Measurements from ENCODE around the gene CD55.

CD55 gene

DNA sequence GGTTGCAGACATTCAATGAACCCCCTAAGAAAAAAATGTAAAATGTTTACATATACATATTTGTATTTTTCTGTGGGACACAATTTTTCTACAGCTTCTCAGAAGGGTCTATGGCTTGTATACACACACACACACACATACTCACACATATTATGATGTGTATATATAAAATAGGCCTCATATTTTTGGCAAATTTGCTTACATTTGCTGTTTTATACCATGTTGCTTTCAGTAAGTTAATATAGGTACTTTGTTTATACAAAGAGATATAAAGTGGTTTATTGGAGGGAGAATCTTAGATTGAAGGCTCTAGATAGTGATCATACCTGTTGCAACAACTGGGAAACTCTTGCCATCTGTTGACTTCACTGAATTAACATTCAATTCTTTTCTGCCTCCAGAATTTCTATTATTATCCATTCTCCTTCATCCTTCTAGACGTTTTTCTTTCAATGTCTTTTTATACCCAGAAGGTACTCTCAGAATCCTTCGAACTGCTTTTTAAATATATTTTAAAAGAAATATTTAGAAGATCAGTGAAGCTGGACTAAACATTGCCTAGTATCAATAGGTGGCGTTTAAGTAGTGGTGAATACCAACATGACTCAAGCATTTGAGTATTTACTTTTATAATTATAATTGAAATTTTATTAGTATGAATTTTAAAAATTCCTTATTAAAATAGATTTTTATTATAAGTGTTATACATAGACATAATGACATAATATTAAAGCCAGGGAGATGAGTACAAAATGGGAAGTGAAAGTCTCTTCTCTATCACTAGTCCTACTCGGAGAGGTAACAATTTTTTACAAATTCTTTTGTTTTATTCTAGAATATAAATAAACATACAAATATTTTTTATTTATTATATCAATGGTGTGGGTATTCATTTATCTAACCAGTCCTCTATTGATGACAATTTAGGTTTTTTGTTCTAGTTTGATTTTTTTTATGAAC, 10.2 kb downstream of the CD55 start:
- no peak for DNase-seq

DNA sequence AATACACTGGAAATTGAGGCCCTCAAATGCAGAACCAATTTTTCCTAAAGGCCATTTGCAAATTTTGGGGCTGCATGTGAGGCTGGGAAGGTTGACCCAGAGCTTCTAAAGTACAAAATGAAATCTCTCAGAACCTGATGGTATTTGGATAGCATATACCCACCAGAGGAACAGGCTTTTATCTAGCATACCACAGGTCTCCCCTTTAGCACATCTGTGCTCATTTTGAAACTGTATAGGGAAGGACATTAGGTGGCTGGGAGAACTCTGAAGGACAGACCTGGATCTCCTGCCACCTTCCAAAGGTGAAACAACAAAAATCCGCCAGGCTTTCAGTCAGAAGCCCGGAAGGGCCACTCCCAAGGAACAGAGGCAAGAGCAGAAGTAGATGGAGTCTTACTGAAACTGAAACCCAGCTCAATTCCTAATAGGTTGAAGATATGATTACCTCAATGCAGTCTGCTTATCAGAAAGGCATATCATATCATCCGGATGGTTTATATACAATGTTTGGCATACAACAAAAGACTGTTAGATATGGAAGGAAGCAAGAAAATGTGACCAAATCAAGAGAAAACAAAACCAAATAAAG, 11.6 kb downstream of the CD55 start:
- no peak for DNase-seq

GRCh38 chr1:207333620-207334019, 12.1 kb downstream of the CD55 start:
- no peak for DNase-seq

GRCh38 chr1:207334337-207334736, 12.9 kb downstream of the CD55 start:
- no peak for DNase-seq

GRCh38 chr1:207335138-207335537, 13.7 kb downstream of the CD55 start:
- DNase-seq = no peak

DNA sequence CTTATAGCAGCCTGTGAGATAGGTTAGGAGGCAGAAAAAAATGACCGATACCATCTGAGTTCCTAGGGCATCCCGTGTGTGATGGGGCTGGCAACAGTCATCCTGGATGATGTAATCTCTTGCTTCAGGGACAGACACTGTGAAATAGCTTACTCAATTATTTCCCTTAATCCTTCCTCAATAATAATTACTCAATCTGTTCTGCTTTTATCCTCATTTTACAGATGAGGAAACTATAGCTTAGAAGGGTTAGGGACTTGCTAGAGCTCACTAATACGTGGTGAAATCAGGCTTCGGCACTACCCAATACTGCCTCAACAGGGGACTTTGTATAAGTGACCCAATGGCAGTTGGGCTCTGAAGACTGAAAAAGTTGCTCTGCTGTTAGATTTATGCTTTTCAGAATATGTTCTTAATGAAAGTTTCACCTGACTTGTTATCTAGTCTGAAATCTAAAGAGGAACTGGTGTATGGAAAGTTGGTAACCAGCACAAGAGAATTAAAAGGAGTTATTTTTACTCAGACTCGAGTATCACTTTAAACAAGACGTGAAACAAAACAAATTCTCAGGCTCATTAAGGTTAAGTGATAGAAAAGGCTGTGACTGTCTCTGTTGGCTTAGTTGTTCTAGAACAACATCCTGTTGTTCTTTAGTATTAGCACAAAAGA, 14.4 kb downstream of the CD55 start:
- DNase-seq = no peak

DNA sequence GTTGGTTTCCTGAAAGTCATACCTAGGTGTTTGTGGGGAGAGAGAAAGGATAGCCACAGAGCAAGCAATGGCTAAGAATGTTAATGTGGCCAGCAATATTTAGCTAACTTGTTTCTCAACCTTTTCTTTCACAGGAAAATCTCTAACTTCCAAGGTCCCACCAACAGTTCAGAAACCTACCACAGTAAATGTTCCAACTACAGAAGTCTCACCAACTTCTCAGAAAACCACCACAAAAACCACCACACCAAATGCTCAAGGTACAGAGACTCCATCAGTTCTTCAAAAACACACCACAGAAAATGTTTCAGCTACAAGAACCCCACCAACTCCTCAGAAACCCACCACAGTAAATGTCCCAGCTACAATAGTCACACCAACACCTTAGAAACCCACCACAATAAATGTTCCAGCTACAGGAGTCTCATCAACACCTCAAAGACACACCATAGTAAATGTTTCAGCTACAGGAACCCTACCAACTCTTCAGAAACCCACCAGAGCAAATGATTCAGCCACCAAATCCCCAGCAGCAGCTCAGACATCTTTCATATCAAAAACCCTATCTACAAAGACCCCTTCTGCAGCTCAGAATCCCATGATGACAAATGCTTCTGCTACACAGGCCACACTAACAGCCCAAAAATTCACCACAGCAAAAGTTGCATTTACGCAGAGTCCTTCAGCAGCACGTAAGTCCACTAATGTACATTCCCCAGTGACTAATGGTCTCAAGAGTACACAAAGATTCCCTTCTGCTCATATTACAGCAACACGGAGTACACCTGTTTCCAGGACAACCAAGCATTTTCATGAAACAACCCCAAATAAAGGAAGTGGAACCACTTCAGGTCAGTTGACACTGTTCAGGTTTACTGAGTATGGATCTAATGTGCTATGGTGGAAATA, 15.3 kb downstream of the CD55 start:
- no peak for DNase-seq

GRCh38 chr1:207342332-207342731, 20.9 kb downstream of the CD55 start:
- no peak for DNase-seq

DNA sequence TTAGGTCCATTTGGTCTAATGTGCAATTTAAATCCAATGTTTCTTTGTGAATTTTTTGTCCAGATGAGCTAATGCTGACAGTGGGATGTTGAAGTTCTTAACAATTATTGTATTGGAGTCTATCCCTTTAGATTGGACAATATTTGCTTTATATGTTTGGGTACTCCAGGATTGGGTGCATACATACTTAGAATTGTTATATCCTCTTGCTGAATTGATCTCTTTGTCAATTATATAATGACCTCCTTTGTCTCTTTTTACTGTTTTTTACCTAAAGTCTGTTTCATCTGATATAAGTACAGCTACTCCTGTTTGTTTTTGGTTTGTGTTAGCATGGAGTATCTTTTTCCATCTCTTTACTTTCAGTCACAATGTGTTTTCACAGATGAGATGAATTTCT, 22.2 kb downstream of the CD55 start:
- DNase-seq = no peak

DNA sequence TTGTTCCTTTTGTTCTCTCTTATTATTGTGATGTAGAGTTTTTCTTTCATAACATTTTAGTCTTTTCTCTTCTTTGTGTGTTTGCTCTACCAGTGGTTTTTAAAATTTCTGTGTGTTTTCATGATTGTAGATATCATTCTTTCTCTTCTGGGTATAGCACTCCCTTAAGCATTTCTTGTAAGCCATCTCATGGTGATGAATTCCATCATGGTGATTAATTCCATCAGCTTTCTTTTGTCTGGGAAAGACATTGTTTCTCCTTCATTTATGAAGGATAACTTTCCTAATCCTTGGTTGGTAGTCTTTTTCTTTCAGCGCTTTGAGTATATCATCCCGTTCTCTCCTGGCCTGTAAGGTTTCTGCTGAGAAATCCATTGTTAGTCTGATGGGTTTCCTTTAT, 22.7 kb downstream of the CD55 start:
- DNase-seq = no peak

- no peak for DNase-seq
These were observed 24.4 kb downstream of the CD55 start for GRCh38 chr1:207345644-207346477.

- no peak for DNase-seq
These were observed 25.0 kb downstream of the CD55 start for GRCh38 chr1:207346513-207346912.

DNA sequence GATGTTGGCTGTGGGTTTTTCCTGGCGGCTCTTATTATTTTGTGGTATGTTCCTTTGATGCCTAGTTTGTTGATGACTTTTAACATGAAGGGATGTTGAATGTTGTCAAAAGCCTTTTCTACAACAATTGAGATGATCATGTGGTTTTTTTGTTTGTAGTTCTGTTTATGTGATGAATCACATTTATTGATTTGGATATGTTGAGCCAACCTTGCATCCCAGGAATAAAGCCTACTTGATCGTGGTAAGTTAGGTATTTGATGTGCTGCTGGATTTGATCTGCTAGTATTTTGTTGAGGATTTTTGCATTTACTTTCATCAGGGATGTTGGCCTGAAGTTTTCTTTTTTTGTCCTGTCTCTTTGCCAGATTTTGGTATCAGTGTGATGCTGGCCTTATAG, 28.5 kb downstream of the CD55 start:
- DNase-seq = no peak

DNA sequence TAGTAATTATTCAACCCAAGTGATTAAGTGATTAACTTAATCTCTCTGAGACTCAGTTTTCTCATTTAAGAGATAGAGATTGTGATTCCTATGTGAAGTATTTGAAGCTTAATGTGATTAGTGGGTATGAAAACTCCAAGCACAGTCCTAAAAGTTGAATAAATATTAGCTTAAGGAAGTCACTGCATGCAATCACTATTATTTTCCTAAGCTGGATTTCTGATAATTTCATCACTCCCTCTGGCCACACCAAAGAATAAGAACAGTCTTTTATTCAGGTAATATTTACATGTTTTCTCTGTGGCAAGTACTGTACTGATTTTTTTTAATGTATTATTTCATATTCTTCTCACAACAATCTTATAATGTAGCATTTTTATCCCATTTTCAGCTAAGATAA, 31.1 kb downstream of the CD55 start:
- no peak for DNase-seq

DNA sequence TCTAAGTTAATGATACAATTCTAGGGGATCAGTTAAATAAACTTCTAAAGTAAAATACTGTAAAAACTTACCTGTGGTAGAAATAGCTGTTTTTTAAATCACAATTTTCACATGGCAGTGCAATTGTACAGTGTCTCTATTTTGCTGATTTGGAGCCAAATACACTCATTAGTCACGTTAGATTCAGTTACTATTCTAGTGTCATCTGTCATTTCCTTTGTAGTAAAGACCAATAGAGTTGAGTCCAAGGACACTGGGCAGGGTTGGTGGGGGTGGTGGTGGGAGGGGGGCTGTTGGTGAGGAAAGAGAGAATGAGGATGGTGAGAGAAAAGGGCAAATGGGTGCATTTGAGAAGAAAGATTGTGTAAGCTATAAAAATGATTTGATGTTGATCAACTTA, 33.6 kb downstream of the CD55 start:
- no peak for DNase-seq

- no peak for DNase-seq
These were observed 34.2 kb downstream of the CD55 start for GRCh38 chr1:207355513-207356295.

DNA sequence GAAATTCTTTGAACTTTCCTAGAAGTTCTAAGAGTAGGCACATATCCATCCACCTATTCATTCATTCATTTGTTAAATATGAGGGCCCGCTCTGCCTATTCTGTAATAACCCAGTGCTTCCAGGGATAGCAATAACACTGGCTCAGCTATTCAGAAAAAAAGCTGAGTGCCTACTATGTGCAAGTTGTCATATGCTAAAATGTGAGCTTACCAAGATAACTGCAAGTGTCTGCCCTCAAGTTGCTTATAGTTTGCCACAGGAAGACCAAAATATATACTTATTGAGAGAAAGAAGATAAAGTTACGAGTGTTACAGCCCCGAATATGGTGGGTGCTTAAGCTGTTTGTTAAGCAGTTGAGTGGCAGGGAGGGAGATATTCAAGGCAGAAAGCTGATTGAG, 39.6 kb downstream of the CD55 start:
- DNase-seq = no peak

DNA sequence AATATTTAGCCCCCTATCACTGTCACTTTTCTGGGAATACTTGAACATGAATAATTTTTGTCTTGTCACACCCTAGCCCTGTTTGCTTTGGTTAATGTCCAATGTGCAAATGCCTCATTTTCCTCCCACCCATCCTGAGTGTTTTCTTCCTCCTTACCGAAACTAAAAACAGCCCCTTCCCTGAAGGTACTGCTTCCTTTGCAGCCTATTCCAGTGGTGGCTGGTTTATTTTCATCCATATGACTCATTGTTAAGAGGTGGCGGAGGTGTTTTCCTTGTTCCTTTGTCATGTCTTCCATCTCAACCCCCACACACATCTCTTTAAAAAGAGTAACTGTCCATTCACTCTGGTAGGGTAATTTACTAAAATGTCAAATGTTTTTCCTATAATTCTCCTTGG, 40.4 kb downstream of the CD55 start:
- DNase-seq = no peak

DNA sequence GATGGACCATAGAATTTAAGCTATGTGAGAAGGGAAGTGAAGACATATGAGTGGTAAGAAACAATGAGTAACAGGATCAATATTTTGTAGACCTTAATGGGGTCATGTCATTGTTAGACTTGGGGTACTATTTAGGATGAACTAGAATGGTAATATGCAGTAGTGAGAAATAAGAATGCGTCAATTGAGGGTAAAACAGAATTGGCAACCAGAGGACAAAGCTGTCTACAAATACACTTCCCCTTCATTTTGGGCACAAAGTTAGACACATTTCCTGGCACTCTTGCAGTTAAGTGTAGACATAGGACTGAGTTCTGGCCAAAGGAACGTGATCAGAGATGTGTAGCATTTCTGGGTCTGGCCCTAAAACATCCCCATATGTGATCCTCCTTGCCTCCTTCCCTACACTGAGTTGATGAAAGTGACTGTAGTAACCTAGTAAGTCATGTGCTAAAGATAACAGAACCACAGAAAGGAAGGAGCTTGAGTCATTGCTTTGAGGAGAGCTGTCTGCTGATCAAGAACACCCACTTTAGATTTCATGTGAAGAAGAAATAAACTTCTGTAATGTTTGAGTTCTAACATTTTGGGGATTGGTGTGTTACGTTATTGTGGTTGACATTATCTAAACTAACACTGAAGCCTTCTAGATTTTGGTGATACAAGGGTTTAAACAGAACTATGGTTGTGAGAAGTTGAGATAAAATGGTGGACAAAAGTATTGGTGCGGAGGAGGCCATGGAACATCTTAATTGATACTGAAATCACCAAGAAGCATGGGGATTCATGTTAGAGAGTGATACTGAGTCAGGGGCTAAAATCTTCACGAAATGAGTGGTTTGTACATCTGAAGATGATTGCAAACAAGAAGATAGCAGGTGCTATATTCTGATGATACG, 41.7 kb downstream of the CD55 start:
- no peak for DNase-seq

GRCh38 chr1:207363871-207364270, 42.4 kb downstream of the CD55 start:
- no peak for DNase-seq

Data from NCI-H1436 (cell line).